ENCODE data around the gene MPHOSPH10.

DNA sequence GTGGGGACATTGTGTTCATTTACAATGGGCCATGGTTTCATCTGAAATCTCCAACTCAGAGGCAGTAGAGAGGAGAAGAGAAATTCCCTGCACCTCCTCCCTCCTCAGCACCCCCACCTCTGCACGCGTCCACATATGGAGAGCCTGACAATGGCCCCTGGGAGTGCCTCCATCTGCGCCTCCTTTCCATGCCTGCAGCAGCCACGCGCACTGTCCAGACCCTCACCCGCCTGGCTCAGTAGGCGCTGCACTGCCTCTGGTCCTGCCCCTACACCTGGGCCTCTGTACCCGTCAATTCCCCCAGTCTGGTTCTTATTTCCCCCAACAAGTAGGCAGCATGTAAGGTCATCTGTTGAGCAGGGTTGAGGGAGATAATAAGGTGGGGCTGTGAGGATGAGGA is 23.8 kb downstream of the MPHOSPH10 start:
- TF ChIP-seq, protein P1, sequence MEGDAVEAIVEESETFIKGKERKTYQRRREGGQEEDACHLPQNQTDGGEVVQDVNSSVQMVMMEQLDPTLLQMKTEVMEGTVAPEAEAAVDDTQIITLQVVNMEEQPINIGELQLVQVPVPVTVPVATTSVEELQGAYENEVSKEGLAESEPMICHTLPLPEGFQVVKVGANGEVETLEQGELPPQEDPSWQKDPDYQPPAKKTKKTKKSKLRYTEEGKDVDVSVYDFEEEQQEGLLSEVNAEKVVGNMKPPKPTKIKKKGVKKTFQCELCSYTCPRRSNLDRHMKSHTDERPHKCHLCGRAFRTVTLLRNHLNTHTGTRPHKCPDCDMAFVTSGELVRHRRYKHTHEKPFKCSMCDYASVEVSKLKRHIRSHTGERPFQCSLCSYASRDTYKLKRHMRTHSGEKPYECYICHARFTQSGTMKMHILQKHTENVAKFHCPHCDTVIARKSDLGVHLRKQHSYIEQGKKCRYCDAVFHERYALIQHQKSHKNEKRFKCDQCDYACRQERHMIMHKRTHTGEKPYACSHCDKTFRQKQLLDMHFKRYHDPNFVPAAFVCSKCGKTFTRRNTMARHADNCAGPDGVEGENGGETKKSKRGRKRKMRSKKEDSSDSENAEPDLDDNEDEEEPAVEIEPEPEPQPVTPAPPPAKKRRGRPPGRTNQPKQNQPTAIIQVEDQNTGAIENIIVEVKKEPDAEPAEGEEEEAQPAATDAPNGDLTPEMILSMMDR (conservative IDR thresholded peaks at IDR 0.05) = no peak
- no peak for TF ChIP-seq ZFX (IDR thresholded peaks at IDR 0.05)

Measured in C4-2B (cell line).